Activated CD8-positive, alpha-beta T cell treated with anti-CD3 and anti-CD28 coated beads for 36 hours (primary cell): ENCODE results near the gene TRIO. TPM values are rescaled to one million over a fixed set of nuclear protein-coding genes. Genes with fewer than 3 reads are reported as not detected.

Experiments used
- ATAC-seq: fragments of 200-7000 bp; cut with Tn5 transposase; one replicate; pipeline ENCODE4 v1.10.0; 2021; ENCODE audit warnings: mild to moderate bottlenecking, moderate library complexity
- CTCF ChIA-PET: fragments of 350-600 bp; sonication (Branson Sonifier 250); formaldehyde crosslinking; loops from one replicate; lab custom pipeline; 2021; ENCODE audit warnings: antibody characterized with exemption; lab: Charles Lee
- POLR2A ChIA-PET: fragments of 350-600 bp; sonication (Branson Sonifier 250); formaldehyde crosslinking; loops from one replicate; lab custom pipeline; 2021; ENCODE audit warnings: antibody characterized with exemption; lab: Charles Lee
- DNase-seq: peaks from one replicate; pipeline ENCODE4 v3.0.0-alpha.2; 2020
- H3K27ac Mint-ChIP-seq: one replicate; pipeline ENCODE4 v1.8.0; 2021; ENCODE audit warnings: mild to moderate bottlenecking, mixed read lengths
- H3K27me3 Mint-ChIP-seq: one replicate; pipeline ENCODE4 v1.8.0; 2021; ENCODE audit warnings: mixed read lengths
- H3K36me3 Mint-ChIP-seq: one replicate; pipeline ENCODE4 v1.8.0; 2021; ENCODE audit warnings: low read depth, mixed read lengths
- H3K4me1 Mint-ChIP-seq: one replicate; pipeline ENCODE4 v1.8.0; 2021; ENCODE audit warnings: low read depth, mixed read lengths
- H3K4me3 Mint-ChIP-seq: one replicate; pipeline ENCODE4 v1.8.0; 2021; ENCODE audit warnings: mild to moderate bottlenecking, moderate library complexity, mixed read lengths
- H3K9me3 Mint-ChIP-seq: one replicate; pipeline ENCODE4 v1.8.0; 2021; ENCODE audit warnings: mixed read lengths
- intact Hi-C: fragments of 100-400 bp; cut with micrococcal nuclease; formaldehyde crosslinking; loops from one replicate; pipeline ENCODE4 v1.10.0; 2022
- total RNA-seq, 2 experiments: library from RNA; stranded (reverse); gene quantifications; one replicate each; pipeline ENCODE4 v1.2.3, GENCODE V29; 2021
- TF ChIP-seq, protein P1 (sequence below): fragments of 200-600 bp; IDR thresholded peaks from one replicate; pipeline ENCODE4 v1.8.0; 2022; ENCODE audit warnings: antibody characterized with exemption, mild to moderate bottlenecking

TRIO gene
- total RNA-seq, 2 experiments from 2014 or later, result 11.4 to 11.5 TPM

DNA sequence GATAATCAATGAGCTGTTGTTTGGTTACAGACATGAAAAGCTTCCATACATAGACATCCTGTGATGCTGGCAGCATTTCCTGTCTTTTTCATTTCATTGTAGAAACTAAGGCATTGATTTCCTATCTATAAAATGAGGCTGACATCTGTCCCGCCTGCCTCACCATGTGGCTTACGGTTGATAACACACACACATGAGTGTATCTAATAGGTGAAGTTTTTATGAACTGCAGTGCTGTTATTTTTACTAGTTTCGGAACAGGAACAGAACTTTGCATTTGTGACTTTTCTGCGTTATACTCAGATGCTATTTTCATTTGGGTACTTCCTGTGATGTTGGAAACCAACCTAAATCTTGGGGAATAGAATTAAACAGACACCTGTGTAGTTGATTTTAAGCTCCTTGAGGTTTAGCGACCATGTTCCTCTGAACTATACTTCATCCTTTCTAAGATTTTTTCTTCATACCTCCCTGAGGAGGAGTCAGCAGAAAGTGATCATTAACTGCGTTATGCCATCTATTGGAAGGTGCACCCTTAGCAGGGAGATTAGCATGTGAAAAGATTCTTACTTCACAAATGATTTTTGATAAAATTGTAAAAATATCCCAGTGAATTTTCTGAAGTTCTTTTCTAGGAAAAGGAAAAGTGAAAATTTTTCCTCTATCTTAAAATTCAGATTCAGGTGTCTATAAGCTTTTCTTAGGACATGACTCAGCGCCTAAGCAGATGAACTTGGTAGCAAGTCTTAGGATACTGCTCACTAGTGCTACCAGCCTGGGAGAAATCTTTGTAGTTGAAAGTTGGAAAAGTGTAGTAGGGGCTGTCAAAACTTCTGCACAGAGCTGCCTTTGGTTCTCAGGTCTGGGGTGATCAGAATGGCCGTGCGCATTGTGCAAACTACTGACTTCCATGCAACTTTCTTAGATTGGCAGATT is 134.5 kb downstream of the TRIO start:
- H3K4me3 Mint-ChIP-seq, result no peak overlapping the region

DNA sequence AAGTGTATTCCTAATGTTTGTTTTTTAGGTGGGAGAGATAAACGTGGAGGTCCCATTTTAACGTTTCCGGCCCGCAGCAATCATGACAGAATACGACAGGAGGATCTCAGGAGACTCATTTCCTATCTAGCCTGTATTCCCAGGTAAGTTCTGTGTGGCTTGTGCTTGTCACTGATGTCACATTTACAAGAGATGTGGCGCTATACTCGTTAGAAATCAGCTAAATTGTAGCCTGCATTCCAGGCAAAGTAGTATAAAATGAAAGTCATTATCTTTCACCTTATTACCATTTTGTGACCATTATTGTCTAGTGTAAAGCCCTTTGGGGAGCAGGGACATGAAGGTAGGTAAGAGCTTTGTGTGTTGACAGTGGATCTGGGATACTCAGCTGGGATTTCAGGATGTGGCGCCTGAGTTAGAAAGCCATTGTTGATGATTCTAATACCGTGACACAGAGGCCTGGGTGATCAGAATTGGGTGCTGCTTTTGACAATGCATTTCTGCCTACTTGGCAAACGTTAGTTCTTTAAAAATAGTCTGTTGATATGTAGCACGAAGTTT is 137.2 kb downstream of the TRIO start:
- Mint-ChIP-seq H3K4me3 (no peak overlapping the region), H3K9me3 (no peaks in the 10 kb centered on the region), H3K4me1 (peaks cover 3% of the 10 kb centered on the region), H3K27ac (no peak overlapping the region), H3K36me3 (no peaks in the 10 kb centered on the region), H3K27me3 (peaks cover 2% of the 10 kb centered on the region)
- intact Hi-C loops, result no loop called here
- no peak for ATAC-seq
- TF ChIP-seq, protein P1, sequence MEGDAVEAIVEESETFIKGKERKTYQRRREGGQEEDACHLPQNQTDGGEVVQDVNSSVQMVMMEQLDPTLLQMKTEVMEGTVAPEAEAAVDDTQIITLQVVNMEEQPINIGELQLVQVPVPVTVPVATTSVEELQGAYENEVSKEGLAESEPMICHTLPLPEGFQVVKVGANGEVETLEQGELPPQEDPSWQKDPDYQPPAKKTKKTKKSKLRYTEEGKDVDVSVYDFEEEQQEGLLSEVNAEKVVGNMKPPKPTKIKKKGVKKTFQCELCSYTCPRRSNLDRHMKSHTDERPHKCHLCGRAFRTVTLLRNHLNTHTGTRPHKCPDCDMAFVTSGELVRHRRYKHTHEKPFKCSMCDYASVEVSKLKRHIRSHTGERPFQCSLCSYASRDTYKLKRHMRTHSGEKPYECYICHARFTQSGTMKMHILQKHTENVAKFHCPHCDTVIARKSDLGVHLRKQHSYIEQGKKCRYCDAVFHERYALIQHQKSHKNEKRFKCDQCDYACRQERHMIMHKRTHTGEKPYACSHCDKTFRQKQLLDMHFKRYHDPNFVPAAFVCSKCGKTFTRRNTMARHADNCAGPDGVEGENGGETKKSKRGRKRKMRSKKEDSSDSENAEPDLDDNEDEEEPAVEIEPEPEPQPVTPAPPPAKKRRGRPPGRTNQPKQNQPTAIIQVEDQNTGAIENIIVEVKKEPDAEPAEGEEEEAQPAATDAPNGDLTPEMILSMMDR, result no peak
- ChIA-PET CTCF (interaction anchor here (3.2 kb wide), 1 partner anchor 10 kb away, joined by 24 read pairs; no protein-coding TSS in a partner anchor), POLR2A (interaction anchor here (0.7 kb wide), 1 partner anchor 112 kb away, joined by 3 read pairs; no protein-coding TSS in a partner anchor)
- DNase-seq, result no peak

More for the DNA sequence above, 134.5 kb downstream of the TRIO start:
- POLR2A ChIA-PET, result interaction anchor here (0.8 kb wide), 1 partner anchor 16 kb away, joined by 3 read pairs; no protein-coding TSS in a partner anchor
- DNase-seq (no peak), ATAC-seq (no peak)
- H3K27me3 Mint-ChIP-seq, result peaks cover 6% of the 10 kb centered on the region
- TF ChIP-seq, protein P1, result no peak
- no peaks in the 10 kb centered on the region for H3K9me3 Mint-ChIP-seq
- intact Hi-C loops, result no loop called here
- peaks cover 3% of the 10 kb centered on the region for H3K4me1 Mint-ChIP-seq
- CTCF ChIA-PET, result interaction anchor here (1.2 to 3.2 kb wide), 2 partner anchors 7 to 290 kb away, joined by 3 to 24 read pairs; no protein-coding TSS in a partner anchor
- H3K36me3 Mint-ChIP-seq, result no peaks in the 10 kb centered on the region
- no peak overlapping the region for H3K27ac Mint-ChIP-seq

DNA sequence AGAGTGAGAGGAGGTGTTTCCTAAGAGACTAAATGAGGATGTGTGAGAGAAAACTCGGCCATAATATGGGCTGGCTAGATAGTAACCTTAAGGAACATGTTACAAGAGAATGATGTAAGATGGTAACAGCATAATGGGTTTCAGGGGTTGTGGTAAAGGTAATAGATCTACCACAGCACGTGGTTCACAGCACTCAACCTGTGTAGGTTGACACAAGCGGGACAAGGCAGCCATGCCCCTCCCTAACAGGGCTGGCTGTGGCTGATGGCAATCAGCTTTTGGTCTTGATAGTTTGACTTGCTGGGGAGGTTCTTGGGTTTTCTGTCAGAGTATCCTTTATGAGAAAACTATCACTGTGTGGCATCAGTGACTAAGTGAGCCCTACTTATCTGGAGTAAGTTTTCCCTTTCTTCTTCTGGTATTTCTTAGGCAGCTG is 138.6 kb downstream of the TRIO start:
- H3K4me3 Mint-ChIP-seq, result no peak overlapping the region
- H3K4me1 Mint-ChIP-seq, result peaks cover 3% of the 10 kb centered on the region
- H3K36me3 Mint-ChIP-seq, result no peaks in the 10 kb centered on the region
- CTCF ChIA-PET, result no interaction called here
- TF ChIP-seq, protein P1, result no peak
- no peaks in the 10 kb centered on the region for H3K9me3 Mint-ChIP-seq
- intact Hi-C loops, result no loop called here
- ATAC-seq, result peak; percentile 61
- H3K27me3 Mint-ChIP-seq, result no peaks in the 10 kb centered on the region
- POLR2A ChIA-PET, result no interaction called here
- H3K27ac Mint-ChIP-seq, result no peak overlapping the region
- DNase-seq, result peak; percentile 28

DNA sequence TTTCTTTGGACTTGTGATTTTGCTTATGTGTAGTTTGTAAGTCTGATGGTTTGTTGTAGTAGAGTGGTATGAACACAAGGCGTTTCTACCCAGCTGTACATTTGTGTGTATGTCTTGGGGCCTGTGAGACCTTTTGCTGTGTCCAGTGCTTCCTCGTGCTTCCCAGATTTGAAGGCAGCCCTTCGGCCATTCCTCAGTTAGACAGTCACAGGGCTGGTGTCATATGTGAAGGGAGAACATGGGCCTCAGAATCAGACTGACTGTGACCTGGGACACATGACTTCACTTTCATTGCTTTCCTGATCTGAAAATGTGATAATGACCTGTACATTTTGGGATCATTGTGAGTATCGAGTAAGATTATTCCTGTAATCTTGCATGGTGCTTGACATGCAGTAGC is 140.0 kb downstream of the TRIO start:
- ATAC-seq, result no peak
- Mint-ChIP-seq H3K27ac (no peak overlapping the region), H3K4me1 (peaks cover 3% of the 10 kb centered on the region), H3K4me3 (no peak overlapping the region), H3K36me3 (no peaks in the 10 kb centered on the region), H3K9me3 (no peaks in the 10 kb centered on the region), H3K27me3 (no peaks in the 10 kb centered on the region)
- TF ChIP-seq, protein P1, result no peak
- intact Hi-C loops, result no loop called here
- CTCF ChIA-PET, result no interaction called here
- POLR2A ChIA-PET, result no interaction called here
- no peak for DNase-seq
